ENCODE results near the gene SYVN1. TPM values are rescaled to one million over a fixed set of nuclear protein-coding genes. Genes with fewer than 3 reads are reported as not detected.

SYVN1 gene
- total and polyA plus RNA-seq, 4 donors: 19.9 to 210 (median 56.6) TPM

DNA sequence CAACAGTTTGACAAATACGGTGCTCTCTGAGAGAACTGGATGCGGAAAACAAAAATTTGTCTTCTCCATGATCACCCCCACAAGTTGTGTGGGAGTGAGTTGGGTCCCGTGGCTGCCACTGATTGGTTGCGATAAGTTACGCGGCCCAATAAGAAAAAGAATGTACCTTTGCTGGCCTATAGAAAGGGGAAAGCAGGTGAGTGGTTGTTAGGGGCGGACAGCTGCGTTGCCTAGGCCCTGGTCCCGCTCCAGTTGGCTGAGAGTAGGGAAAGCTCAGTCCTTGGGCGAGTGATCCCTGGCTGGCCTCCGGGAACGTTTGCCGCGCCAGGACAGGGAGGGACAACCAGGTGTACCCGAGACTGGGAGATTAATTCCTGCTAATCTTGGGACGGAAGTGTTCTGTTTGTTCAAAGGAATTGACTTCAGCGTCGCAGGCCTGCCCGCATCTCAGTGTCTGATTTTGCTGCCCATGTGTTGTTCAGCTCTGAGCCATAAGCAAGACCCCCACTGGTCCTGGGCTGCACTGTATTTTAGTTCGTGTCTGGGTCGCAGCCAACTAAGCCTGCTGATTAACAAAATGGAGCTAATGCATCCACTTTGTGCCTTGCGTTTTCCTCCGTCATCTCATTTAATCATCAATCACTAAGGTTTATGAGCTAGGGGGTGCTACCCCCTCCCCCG, 773 bp upstream of the SYVN1 start (continued):
- peak; percentile 43 to 71 for TF ChIP-seq HNF4A (conservative IDR thresholded peaks at IDR 0.05)
- TF ChIP-seq RAD21 (IDR thresholded peaks at IDR 0.05): peak; percentile 47 to 68
- peak; percentile 83 for TF ChIP-seq SP1 (IDR thresholded peaks at IDR 0.05)
- TF ChIP-seq JUND (IDR thresholded peaks at IDR 0.05): no peak
- peak; percentile 68 for TF ChIP-seq TAF1 (conservative IDR thresholded peaks at IDR 0.05)
- peak in 1 of 2 donors; percentile 82 for TF ChIP-seq RXRA (IDR thresholded peaks at IDR 0.05)
- no peak for TF ChIP-seq NR2F2 (IDR thresholded peaks at IDR 0.05)

DNA sequence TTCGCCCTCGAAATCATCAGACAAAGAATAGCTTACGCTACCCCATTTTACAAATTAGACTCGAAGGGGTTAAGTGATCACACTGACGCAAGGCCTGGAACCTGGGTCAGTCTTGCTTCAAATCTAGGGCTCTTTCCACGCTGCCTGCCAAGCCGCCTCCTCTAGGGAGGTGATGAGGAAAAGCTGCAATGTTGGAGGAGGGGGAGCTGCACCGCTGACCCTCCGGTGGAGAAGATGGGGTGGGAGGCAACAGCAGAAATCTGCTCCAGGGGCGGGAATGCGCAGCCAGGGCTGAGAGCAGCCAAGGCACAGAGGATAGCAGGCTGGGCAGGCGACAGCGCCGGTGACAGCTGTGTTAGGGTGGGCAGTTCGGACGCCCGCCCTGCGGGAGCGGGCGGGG, 595 bp downstream of the SYVN1 start:
- peak overlapping the region; percentile 99 to 100 for H3K27ac ChIP-seq (ENCODE audit: low read depth in 1 of 2, low read length in 2 of 2)
- H3K9ac ChIP-seq (ENCODE audit: low read depth in 1 of 2, low read length in 2 of 2): peak overlapping the region; percentile 96 to 100
- H3K4me1 ChIP-seq (ENCODE audit: control insufficient read depth in 4 of 4, insufficient read depth in 4 of 4, low read length in 3 of 4): peaks cover 0 to 46% (median 30%) of the 10 kb centered on the region in 4 donors
- H3K4me3 ChIP-seq (ENCODE audit: low read depth in 1 of 3, low read length in 3 of 3): peak overlapping the region; percentile 80 to 95 (median 90)
- under 1% methylated on average over 20 of the region's 20 CpGs for WGBS
- no peak for TF ChIP-seq FOXA1 (IDR thresholded peaks at IDR 0.05)
- peak in 1 of 2 donors; percentile 38 for TF ChIP-seq HNF4A (conservative IDR thresholded peaks at IDR 0.05)
- TF ChIP-seq, protein P1, sequence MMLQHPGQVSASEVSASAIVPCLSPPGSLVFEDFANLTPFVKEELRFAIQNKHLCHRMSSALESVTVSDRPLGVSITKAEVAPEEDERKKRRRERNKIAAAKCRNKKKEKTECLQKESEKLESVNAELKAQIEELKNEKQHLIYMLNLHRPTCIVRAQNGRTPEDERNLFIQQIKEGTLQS (IDR thresholded peaks at IDR 0.05): peak; percentile 4
- TF ChIP-seq NR2F2 (IDR thresholded peaks at IDR 0.05): no peak
- TF ChIP-seq FOXA2 (IDR thresholded peaks at IDR 0.05): no peak
- no peaks in the 10 kb centered on the region for H3K9me3 ChIP-seq (ENCODE audit: control insufficient read depth in 4 of 4, low read length in 3 of 4)
- peaks cover 31 to 42% (median 34%) of the 10 kb centered on the region in 4 donors for H3K36me3 ChIP-seq (ENCODE audit: control insufficient read depth in 4 of 4, insufficient read depth in 3 of 4, low read depth in 1 of 4, low read length in 3 of 4)
- no peak for DNase-seq (ENCODE audit: low spot score)
- no peaks in the 10 kb centered on the region for H3K27me3 ChIP-seq (ENCODE audit: control insufficient read depth in 4 of 4, insufficient read depth in 4 of 4, low read length in 3 of 4)

DNA sequence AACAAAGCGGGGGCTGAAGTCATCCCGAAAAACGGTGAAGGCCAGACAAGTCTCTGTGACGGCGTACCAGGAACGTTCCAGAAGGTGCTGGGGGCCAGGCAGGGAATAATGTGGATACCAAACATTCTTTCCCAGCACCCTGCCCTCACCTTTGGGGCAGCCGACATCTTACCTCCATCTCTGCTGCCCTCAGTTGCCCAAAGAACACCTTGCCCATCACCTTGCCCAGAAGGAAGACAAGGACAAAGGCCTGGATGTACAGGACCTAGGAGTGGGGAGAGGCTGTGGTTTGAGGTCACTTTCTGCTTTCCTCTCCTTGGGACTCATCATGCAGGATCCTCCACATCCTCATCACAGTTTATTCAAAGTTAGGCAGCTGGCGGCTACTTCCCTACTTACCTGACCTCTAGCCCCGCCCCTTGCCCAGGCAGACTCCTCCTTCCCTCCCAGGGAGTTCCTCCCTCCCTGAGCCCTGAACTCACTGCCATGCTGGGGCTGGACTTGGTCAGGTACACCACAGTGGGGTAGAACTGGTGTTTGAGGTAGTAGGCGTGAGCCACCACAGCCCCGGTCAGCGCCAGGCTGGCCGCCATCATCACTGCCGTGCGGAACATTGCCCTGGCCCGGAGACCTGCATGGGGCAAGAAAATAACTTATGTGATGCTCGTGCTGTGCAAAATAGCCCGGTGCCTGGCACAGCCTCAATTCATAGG, 1.2 kb downstream of the SYVN1 start:
- H3K4me3 ChIP-seq (ENCODE audit: low read depth in 1 of 3, low read length in 3 of 3): peak overlapping the region; percentile 80 to 95 (median 90)
- H3K9ac ChIP-seq (ENCODE audit: low read depth in 1 of 2, low read length in 2 of 2): peak overlapping the region; percentile 96 to 100
- no peaks in the 10 kb centered on the region for H3K9me3 ChIP-seq (ENCODE audit: control insufficient read depth in 4 of 4, low read length in 3 of 4)
- TF ChIP-seq, protein P2, sequence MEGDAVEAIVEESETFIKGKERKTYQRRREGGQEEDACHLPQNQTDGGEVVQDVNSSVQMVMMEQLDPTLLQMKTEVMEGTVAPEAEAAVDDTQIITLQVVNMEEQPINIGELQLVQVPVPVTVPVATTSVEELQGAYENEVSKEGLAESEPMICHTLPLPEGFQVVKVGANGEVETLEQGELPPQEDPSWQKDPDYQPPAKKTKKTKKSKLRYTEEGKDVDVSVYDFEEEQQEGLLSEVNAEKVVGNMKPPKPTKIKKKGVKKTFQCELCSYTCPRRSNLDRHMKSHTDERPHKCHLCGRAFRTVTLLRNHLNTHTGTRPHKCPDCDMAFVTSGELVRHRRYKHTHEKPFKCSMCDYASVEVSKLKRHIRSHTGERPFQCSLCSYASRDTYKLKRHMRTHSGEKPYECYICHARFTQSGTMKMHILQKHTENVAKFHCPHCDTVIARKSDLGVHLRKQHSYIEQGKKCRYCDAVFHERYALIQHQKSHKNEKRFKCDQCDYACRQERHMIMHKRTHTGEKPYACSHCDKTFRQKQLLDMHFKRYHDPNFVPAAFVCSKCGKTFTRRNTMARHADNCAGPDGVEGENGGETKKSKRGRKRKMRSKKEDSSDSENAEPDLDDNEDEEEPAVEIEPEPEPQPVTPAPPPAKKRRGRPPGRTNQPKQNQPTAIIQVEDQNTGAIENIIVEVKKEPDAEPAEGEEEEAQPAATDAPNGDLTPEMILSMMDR (IDR thresholded peaks at IDR 0.05; ENCODE audit: low read depth, low read length, missing input control): no peak
- TF ChIP-seq, protein P1 (IDR thresholded peaks at IDR 0.05): no peak
- no peak for TF ChIP-seq EGR1 (IDR thresholded peaks at IDR 0.05; ENCODE audit: low read depth in 2 of 2)
- no peak for TF ChIP-seq SP1 (IDR thresholded peaks at IDR 0.05)
- TF ChIP-seq FOXA1 (IDR thresholded peaks at IDR 0.05): no peak
- TF ChIP-seq GABPA (IDR thresholded peaks at IDR 0.05 in 1 of 2, conservative IDR thresholded peaks at IDR 0.05 in 1 of 2): no peak
- no peak for TF ChIP-seq JUND (IDR thresholded peaks at IDR 0.05)
- TF ChIP-seq, protein P3, sequence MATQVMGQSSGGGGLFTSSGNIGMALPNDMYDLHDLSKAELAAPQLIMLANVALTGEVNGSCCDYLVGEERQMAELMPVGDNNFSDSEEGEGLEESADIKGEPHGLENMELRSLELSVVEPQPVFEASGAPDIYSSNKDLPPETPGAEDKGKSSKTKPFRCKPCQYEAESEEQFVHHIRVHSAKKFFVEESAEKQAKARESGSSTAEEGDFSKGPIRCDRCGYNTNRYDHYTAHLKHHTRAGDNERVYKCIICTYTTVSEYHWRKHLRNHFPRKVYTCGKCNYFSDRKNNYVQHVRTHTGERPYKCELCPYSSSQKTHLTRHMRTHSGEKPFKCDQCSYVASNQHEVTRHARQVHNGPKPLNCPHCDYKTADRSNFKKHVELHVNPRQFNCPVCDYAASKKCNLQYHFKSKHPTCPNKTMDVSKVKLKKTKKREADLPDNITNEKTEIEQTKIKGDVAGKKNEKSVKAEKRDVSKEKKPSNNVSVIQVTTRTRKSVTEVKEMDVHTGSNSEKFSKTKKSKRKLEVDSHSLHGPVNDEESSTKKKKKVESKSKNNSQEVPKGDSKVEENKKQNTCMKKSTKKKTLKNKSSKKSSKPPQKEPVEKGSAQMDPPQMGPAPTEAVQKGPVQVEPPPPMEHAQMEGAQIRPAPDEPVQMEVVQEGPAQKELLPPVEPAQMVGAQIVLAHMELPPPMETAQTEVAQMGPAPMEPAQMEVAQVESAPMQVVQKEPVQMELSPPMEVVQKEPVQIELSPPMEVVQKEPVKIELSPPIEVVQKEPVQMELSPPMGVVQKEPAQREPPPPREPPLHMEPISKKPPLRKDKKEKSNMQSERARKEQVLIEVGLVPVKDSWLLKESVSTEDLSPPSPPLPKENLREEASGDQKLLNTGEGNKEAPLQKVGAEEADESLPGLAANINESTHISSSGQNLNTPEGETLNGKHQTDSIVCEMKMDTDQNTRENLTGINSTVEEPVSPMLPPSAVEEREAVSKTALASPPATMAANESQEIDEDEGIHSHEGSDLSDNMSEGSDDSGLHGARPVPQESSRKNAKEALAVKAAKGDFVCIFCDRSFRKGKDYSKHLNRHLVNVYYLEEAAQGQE (IDR thresholded peaks at IDR 0.05): no peak
- TF ChIP-seq TAF1 (conservative IDR thresholded peaks at IDR 0.05): no peak
- peak in 1 of 2 donors; percentile 45 for TF ChIP-seq RAD21 (IDR thresholded peaks at IDR 0.05)
- TF ChIP-seq HNF4G (IDR thresholded peaks at IDR 0.05): no peak
- TF ChIP-seq FOXA2 (IDR thresholded peaks at IDR 0.05): no peak
- TF ChIP-seq YY1 (IDR thresholded peaks at IDR 0.05): peak; percentile 65
- peak in 1 of 2 donors; percentile 19 for TF ChIP-seq RXRA (IDR thresholded peaks at IDR 0.05)
- H3K36me3 ChIP-seq (ENCODE audit: control insufficient read depth in 4 of 4, insufficient read depth in 3 of 4, low read depth in 1 of 4, low read length in 3 of 4): peaks cover 34 to 48% (median 39%) of the 10 kb centered on the region in 4 donors
- peaks cover 0 to 46% (median 30%) of the 10 kb centered on the region in 4 donors for H3K4me1 ChIP-seq (ENCODE audit: control insufficient read depth in 4 of 4, insufficient read depth in 4 of 4, low read length in 3 of 4)
- H3K27me3 ChIP-seq (ENCODE audit: control insufficient read depth in 4 of 4, insufficient read depth in 4 of 4, low read length in 3 of 4): no peaks in the 10 kb centered on the region
- WGBS: 36% methylated on average over 18 of the region's 18 CpGs
- peak overlapping the region; percentile 99 to 100 for H3K27ac ChIP-seq (ENCODE audit: low read depth in 1 of 2, low read length in 2 of 2)
- peak; percentile 79 for DNase-seq (ENCODE audit: low spot score)

Measured in liver (tissue), 9 donors.